Measurements from ENCODE around the gene CD48.

Gene CD48

GRCh38 chr1:160636076-160636475 is 75.5 kb downstream of the CD48 start:
- H3K4me3 ChIP-seq (ENCODE audit: low read depth, low read length), result no peak overlapping the region
- TF ChIP-seq CTCF (IDR thresholded peaks at IDR 0.05; ENCODE audit: low read depth, low read length, missing control alignments), result no peak
- in situ Hi-C loops (cut with HindIII; ENCODE audit: low sequenced_read_pairs), result no loop called here
- DNase-seq (ENCODE audit: low read depth), result no peak

GRCh38 chr1:160634543-160635491 is 76.8 kb downstream of the CD48 start:
- DNase-seq (ENCODE audit: low read depth), result no peak
- no peak overlapping the region for H3K4me3 ChIP-seq (ENCODE audit: low read depth, low read length)
- TF ChIP-seq CTCF (IDR thresholded peaks at IDR 0.05; ENCODE audit: low read depth, low read length, missing control alignments), result no peak
- in situ Hi-C loops (cut with HindIII; ENCODE audit: low sequenced_read_pairs), result no loop called here

- no peak overlapping the region for H3K4me3 ChIP-seq (ENCODE audit: low read depth, low read length)
- no peak for DNase-seq (ENCODE audit: low read depth)
- no peak for TF ChIP-seq CTCF (IDR thresholded peaks at IDR 0.05; ENCODE audit: low read depth, low read length, missing control alignments)
- in situ Hi-C loops (cut with HindIII; ENCODE audit: low sequenced_read_pairs), result no loop called here
Observed at GRCh38 chr1:160633330-160633903, 78.2 kb downstream of the CD48 start.

- no peak overlapping the region for H3K4me3 ChIP-seq (ENCODE audit: low read depth, low read length)
- in situ Hi-C loops (cut with HindIII; ENCODE audit: low sequenced_read_pairs), result no loop called here
- no peak for TF ChIP-seq CTCF (IDR thresholded peaks at IDR 0.05; ENCODE audit: low read depth, low read length, missing control alignments)
- DNase-seq (ENCODE audit: low read depth), result no peak
Observed at GRCh38 chr1:160631983-160632625, 79.5 kb downstream of the CD48 start.

- H3K4me3 ChIP-seq (ENCODE audit: low read depth, low read length), result no peak overlapping the region
- no peak for DNase-seq (ENCODE audit: low read depth)
- no peak for TF ChIP-seq CTCF (IDR thresholded peaks at IDR 0.05; ENCODE audit: low read depth, low read length, missing control alignments)
- in situ Hi-C loops (cut with HindIII; ENCODE audit: low sequenced_read_pairs), result no loop called here
Observed at GRCh38 chr1:160630523-160631451, 80.8 kb downstream of the CD48 start.

Measured in astrocyte of the cerebellum (primary cell).